HG03442 (cell line): ENCODE measurements around the gene XYLT1.
"Not testable (repeated sequence)": the region's sequence is repeated elsewhere in the genome, so short reads cannot be mapped to it uniquely, and the experiment has no call there.

Source experiments
- ATAC-seq: cut with Tn5 transposase; IDR thresholded peaks from one replicate; pipeline ENCODE4 v1.9.1; 2021; ENCODE audit warnings: mild to moderate bottlenecking, moderate library complexity; ENCODE audit not compliant: unreplicated experiment

Gene XYLT1

GRCh38 chr16:17470908-17471718 lies at the start of gene XYLT1:
Gene XYLT1, minus strand, starts transcription at chr16:17470960. Its CDS starts 164 bp downstream, at chr16:17470796.
- no peak for ATAC-seq

- ATAC-seq, result no peak
Measured at GRCh38 chr16:17520111-17520510, 49.4 kb upstream of the XYLT1 start.

- ATAC-seq, result no peak
Measured at GRCh38 chr16:17519101-17519955, 48.6 kb upstream of the XYLT1 start.

- ATAC-seq, result no peak
Measured at GRCh38 chr16:17518441-17518840, 47.7 kb upstream of the XYLT1 start.

GRCh38 chr16:17515421-17516210 lies 44.9 kb upstream of the XYLT1 start:
- ATAC-seq, result no peak

- no peak for ATAC-seq
Measured at GRCh38 chr16:17512636-17513220, 42.0 kb upstream of the XYLT1 start.

- ATAC-seq, result no peak
Measured at GRCh38 chr16:17511340-17511739, 40.6 kb upstream of the XYLT1 start.

- ATAC-seq, result no peak
Measured at GRCh38 chr16:17510567-17510966, 39.8 kb upstream of the XYLT1 start.

GRCh38 chr16:17509194-17509593 lies 38.4 kb upstream of the XYLT1 start:
- no peak for ATAC-seq

- ATAC-seq, result no peak
Measured at GRCh38 chr16:17508303-17508702, 37.5 kb upstream of the XYLT1 start.

- ATAC-seq, result not testable (repeated sequence)
Measured at GRCh38 chr16:17507516-17507915, 36.8 kb upstream of the XYLT1 start.

- not testable (repeated sequence) for ATAC-seq
Measured at GRCh38 chr16:17505828-17506227, 35.1 kb upstream of the XYLT1 start.

- no peak for ATAC-seq
Measured at GRCh38 chr16:17504050-17504449, 33.3 kb upstream of the XYLT1 start.

- no peak for ATAC-seq
Measured at GRCh38 chr16:17503331-17503730, 32.6 kb upstream of the XYLT1 start.

- no peak for ATAC-seq
Measured at GRCh38 chr16:17501321-17501720, 30.6 kb upstream of the XYLT1 start.

- ATAC-seq, result no peak
Measured at GRCh38 chr16:17499223-17499902, 28.6 kb upstream of the XYLT1 start.

- no peak for ATAC-seq
Measured at GRCh38 chr16:17497648-17498047, 26.9 kb upstream of the XYLT1 start.

GRCh38 chr16:17496891-17497290 lies 26.1 kb upstream of the XYLT1 start:
- ATAC-seq, result no peak

GRCh38 chr16:17493012-17493411 lies 22.3 kb upstream of the XYLT1 start:
- no peak for ATAC-seq

- ATAC-seq, result no peak
Measured at GRCh38 chr16:17491140-17491662, 20.4 kb upstream of the XYLT1 start.
